ENCODE measurements around the gene MYO15B.

- TF ChIP-seq EZH2 (IDR thresholded peaks at IDR 0.05; ENCODE audit: borderline replicate concordance, insufficient read depth, low read depth, low read length, poor library complexity, severe bottlenecking) (no peak), CTCF (IDR thresholded peaks at IDR 0.05) (no peak)
These were observed 27.1 kb downstream of the MYO15B start for GRCh38 chr17:75614556-75615270.
